Activated CD8-positive, alpha-beta memory T cell treated with anti-CD3 and anti-CD28 coated beads, Interleukin-2, amount 10 ng/mL, durations not matched to agents 7 days and 5 days (primary cell): ENCODE data around the gene ATP9A. TPM values are rescaled to one million over a fixed set of nuclear protein-coding genes. Genes with fewer than 3 reads are reported as not detected.

Experiments
- ATAC-seq: fragments of 150-1000 bp; cut with Tn5 transposase; one replicate; pipeline ENCODE4 v1.10.0; 2021; ENCODE audit warnings: moderate library complexity
- CTCF ChIA-PET: fragments of 350-600 bp; sonication (Branson Sonifier 250); formaldehyde crosslinking; loops from one replicate; lab custom pipeline; 2021; ENCODE audit warnings: antibody characterized with exemption; lab: Charles Lee
- DNase-seq: peaks from one replicate; pipeline ENCODE4 v3.0.0-alpha.2; 2020
- H3K27ac Mint-ChIP-seq: one replicate; pipeline ENCODE4 v1.8.0; 2021; ENCODE audit warnings: mild to moderate bottlenecking, mixed read lengths
- H3K27me3 Mint-ChIP-seq: one replicate; pipeline ENCODE4 v1.8.0; 2021; ENCODE audit warnings: mixed read lengths
- H3K36me3 Mint-ChIP-seq: one replicate; pipeline ENCODE4 v1.8.0; 2021; ENCODE audit warnings: mild to moderate bottlenecking, mixed read lengths
- H3K4me1 Mint-ChIP-seq: one replicate; pipeline ENCODE4 v1.8.0; 2021; ENCODE audit warnings: mixed read lengths
- H3K4me3 Mint-ChIP-seq: one replicate; pipeline ENCODE4 v1.8.0; 2021; ENCODE audit warnings: mild to moderate bottlenecking, moderate library complexity, mixed read lengths
- H3K9me3 Mint-ChIP-seq: one replicate; pipeline ENCODE4 v1.8.0; 2022; ENCODE audit warnings: low read depth, mixed read lengths
- total RNA-seq, 2 experiments: library from RNA; stranded (reverse); gene quantifications; one replicate each; pipeline ENCODE4 v1.2.3, GENCODE V29; 2021

The ATP9A gene
- total RNA-seq, 2 experiments from 2014 or later: 0.38 to 2.4 TPM

GRCh38 chr20:51587145-51587544, 181.0 kb downstream of the ATP9A start:
- DNase-seq: no peak
- CTCF ChIA-PET: no interaction called here
- Mint-ChIP-seq H3K9me3 (no peaks in the 10 kb centered on the region), H3K27me3 (peaks cover 2% of the 10 kb centered on the region), H3K27ac (no peak overlapping the region), H3K4me1 (peaks cover 9% of the 10 kb centered on the region), H3K4me3 (no peak overlapping the region), H3K36me3 (no peaks in the 10 kb centered on the region)
- ATAC-seq: no peak

GRCh38 chr20:51586005-51586440, 182.2 kb downstream of the ATP9A start:
- no peak overlapping the region for H3K4me3 Mint-ChIP-seq
- no peaks in the 10 kb centered on the region for H3K36me3 Mint-ChIP-seq
- peaks cover 9% of the 10 kb centered on the region for H3K4me1 Mint-ChIP-seq
- DNase-seq: no peak
- H3K27me3 Mint-ChIP-seq: peaks cover 10% of the 10 kb centered on the region
- no peak overlapping the region for H3K27ac Mint-ChIP-seq
- CTCF ChIA-PET: interaction anchor here (0.7 to 0.9 kb wide), 2 partner anchors 15 to 215 kb away, joined by 3 read pairs; no protein-coding TSS in a partner anchor
- no peak for ATAC-seq
- H3K9me3 Mint-ChIP-seq: no peaks in the 10 kb centered on the region

GRCh38 chr20:51585148-51585547, 183.0 kb downstream of the ATP9A start:
- no peak for DNase-seq
- ATAC-seq: no peak
- Mint-ChIP-seq H3K27me3 (peaks cover 15% of the 10 kb centered on the region), H3K36me3 (no peaks in the 10 kb centered on the region), H3K27ac (no peak overlapping the region), H3K9me3 (no peaks in the 10 kb centered on the region), H3K4me1 (peaks cover 9% of the 10 kb centered on the region), H3K4me3 (no peak overlapping the region)
- CTCF ChIA-PET: interaction anchor here (0.7 to 1.0 kb wide), 4 partner anchors 10 to 39 kb away, joined by 3 to 4 read pairs (median 3); no protein-coding TSS in a partner anchor

DNA sequence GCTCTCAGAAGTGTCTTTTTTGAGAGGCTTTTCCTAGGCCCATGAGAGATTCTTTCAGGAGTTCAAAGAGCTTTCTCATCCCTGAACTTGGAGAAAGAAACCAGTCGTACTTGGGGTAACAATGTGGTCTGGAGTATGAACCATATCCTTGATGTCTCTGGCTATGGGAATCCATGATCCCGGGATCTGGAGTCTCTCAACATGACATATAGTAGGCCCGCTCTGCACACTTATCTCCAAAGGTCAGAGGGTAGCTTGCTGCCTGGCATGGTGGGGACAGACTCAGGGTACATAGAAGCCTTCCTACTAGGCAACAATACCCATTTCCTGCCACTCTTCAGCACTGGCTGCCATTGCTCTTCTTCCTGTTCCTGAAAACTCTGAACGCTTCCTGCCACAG, 183.5 kb downstream of the ATP9A start:
- Mint-ChIP-seq H3K27me3 (peaks cover 15% of the 10 kb centered on the region), H3K4me3 (no peak overlapping the region), H3K27ac (no peak overlapping the region), H3K4me1 (peaks cover 9% of the 10 kb centered on the region), H3K36me3 (no peaks in the 10 kb centered on the region), H3K9me3 (no peaks in the 10 kb centered on the region)
- ATAC-seq (no peak), DNase-seq (no peak)
- CTCF ChIA-PET: interaction anchor here (0.8 to 1.0 kb wide), 3 partner anchors 10 to 39 kb away, joined by 3 to 4 read pairs (median 3); no protein-coding TSS in a partner anchor

DNA sequence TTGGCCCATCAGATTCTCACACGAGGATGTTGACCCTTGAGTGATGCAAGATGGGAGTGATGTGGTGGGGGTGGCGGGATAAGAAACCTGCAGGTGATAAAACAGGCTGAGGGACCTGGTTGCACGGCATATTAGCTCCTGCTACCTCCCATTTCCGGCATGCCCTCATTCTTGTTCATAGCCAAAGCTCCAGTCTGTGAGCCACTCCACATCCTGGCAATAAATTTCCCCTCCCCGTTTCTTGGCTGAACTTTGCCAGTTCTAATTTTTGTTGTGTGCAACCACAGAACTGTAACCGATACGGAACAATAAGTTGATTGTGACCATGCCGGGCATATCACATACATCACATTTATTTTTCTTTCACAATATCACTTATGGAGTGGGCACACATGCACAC, 184.1 kb downstream of the ATP9A start:
- H3K36me3 Mint-ChIP-seq: no peaks in the 10 kb centered on the region

GRCh38 chr20:51583499-51583898, 184.7 kb downstream of the ATP9A start:
- Mint-ChIP-seq H3K27ac (no peak overlapping the region), H3K4me3 (no peak overlapping the region), H3K4me1 (peaks cover 9% of the 10 kb centered on the region), H3K27me3 (peaks cover 15% of the 10 kb centered on the region), H3K9me3 (no peaks in the 10 kb centered on the region), H3K36me3 (no peaks in the 10 kb centered on the region)
- DNase-seq: no peak
- CTCF ChIA-PET: interaction anchor here (1.1 to 2.0 kb wide), 4 partner anchors 11 to 259 kb away, joined by 3 to 6 read pairs (median 3); no protein-coding TSS in a partner anchor
- ATAC-seq: no peak

More for the DNA sequence above, 184.1 kb downstream of the ATP9A start:
- H3K4me3 Mint-ChIP-seq: no peak overlapping the region
- DNase-seq (no peak), ATAC-seq (no peak)
- no peak overlapping the region for H3K27ac Mint-ChIP-seq
- H3K4me1 Mint-ChIP-seq: peaks cover 9% of the 10 kb centered on the region
- CTCF ChIA-PET: interaction anchor here (0.8 to 2.0 kb wide), 6 partner anchors 11 to 259 kb away, joined by 3 to 6 read pairs (median 3); no protein-coding TSS in a partner anchor
- H3K27me3 Mint-ChIP-seq: peaks cover 15% of the 10 kb centered on the region
- H3K9me3 Mint-ChIP-seq: no peaks in the 10 kb centered on the region

- ATAC-seq (no peak), DNase-seq (no peak)
Observed at GRCh38 chr20:51583073-51583472, 185.1 kb downstream of the ATP9A start.

GRCh38 chr20:51581571-51581970, 186.6 kb downstream of the ATP9A start:
- no peaks in the 10 kb centered on the region for H3K36me3 Mint-ChIP-seq
- peaks cover 9% of the 10 kb centered on the region for H3K4me1 Mint-ChIP-seq
- no peak overlapping the region for H3K27ac Mint-ChIP-seq
- CTCF ChIA-PET: no interaction called here
- ATAC-seq: no peak
- peaks cover 15% of the 10 kb centered on the region for H3K27me3 Mint-ChIP-seq
- no peak for DNase-seq
- H3K9me3 Mint-ChIP-seq: no peaks in the 10 kb centered on the region
- H3K4me3 Mint-ChIP-seq: no peak overlapping the region

More at GRCh38 chr20:51583073-51583472, 185.1 kb downstream of the ATP9A start:
- CTCF ChIA-PET: interaction anchor here (1.1 to 2.0 kb wide), 4 partner anchors 10 to 258 kb away, joined by 3 to 6 read pairs (median 3); no protein-coding TSS in a partner anchor
- peaks cover 9% of the 10 kb centered on the region for H3K4me1 Mint-ChIP-seq
- H3K27me3 Mint-ChIP-seq: peaks cover 15% of the 10 kb centered on the region
- H3K9me3 Mint-ChIP-seq: no peaks in the 10 kb centered on the region
- H3K4me3 Mint-ChIP-seq: no peak overlapping the region
- no peaks in the 10 kb centered on the region for H3K36me3 Mint-ChIP-seq
- H3K27ac Mint-ChIP-seq: no peak overlapping the region

- Mint-ChIP-seq H3K27ac (no peak overlapping the region), H3K36me3 (peaks cover 1% of the 10 kb centered on the region), H3K27me3 (peaks cover 15% of the 10 kb centered on the region), H3K9me3 (no peaks in the 10 kb centered on the region), H3K4me3 (no peak overlapping the region), H3K4me1 (no peaks in the 10 kb centered on the region)
- no peak for ATAC-seq
- no peak for DNase-seq
- CTCF ChIA-PET: no interaction called here
Observed at GRCh38 chr20:51579137-51579536, 189.1 kb downstream of the ATP9A start.

DNA sequence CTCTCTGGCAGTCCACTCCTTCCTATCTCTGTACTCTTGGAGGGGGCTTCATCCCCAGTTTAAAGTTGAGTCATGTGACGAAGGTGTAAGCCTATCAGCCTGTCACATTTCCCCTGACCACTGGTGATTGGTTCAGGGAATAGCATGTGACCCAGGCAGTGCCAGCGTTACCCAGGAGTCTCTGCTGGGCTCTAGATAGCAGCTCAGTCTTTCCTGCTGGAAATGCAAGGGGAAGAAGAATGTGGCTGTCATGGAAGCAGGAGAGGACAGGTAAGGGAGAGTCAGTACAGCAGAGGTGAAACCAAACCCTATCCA, 190.1 kb downstream of the ATP9A start:
- DNase-seq: no peak
- CTCF ChIA-PET: no interaction called here
- Mint-ChIP-seq H3K4me3 (no peak overlapping the region), H3K36me3 (peaks cover 1% of the 10 kb centered on the region), H3K9me3 (no peaks in the 10 kb centered on the region), H3K27ac (no peak overlapping the region), H3K4me1 (no peaks in the 10 kb centered on the region), H3K27me3 (peaks cover 15% of the 10 kb centered on the region)
- no peak for ATAC-seq

DNA sequence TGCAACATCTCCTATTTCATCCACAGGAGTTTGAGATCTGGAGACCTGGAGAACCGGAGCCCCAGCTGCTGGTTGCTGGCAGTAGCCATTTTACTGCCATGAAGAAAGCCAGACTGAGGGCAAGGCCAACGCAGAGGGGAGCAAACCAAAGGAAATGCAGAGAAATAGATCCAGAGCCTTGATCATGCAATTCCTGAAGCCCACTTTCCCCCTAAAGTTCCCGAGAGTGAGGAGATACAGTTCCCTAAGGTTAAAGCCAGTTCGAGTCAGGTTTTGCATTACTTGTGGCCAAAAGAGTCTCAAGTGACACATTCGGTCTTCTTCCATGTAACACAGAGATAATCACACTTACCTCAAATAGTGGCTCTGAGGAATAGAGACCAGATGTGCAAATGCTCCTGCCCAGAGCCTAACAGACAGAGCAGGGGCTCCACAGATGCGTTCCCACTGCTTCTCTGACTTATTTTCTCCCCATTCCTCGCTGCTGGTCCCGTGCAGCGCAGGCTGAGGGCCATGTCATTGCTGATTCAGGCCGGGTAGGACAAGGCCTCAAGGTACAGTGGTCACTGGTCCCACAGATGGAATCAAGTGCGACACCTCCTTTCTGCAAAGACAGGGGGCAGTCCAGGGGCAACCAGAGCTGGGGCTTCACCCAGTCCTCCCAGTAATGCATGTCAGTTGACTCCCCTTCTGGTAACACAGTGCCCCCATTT, 190.6 kb downstream of the ATP9A start:
- no peak for ATAC-seq
- no peaks in the 10 kb centered on the region for H3K9me3 Mint-ChIP-seq
- H3K36me3 Mint-ChIP-seq: peaks cover 1% of the 10 kb centered on the region
- CTCF ChIA-PET: interaction anchor here (1.3 kb wide), 1 partner anchor 23 kb away, joined by 4 read pairs; no protein-coding TSS in a partner anchor
- H3K27me3 Mint-ChIP-seq: peaks cover 15% of the 10 kb centered on the region
- H3K4me1 Mint-ChIP-seq: no peaks in the 10 kb centered on the region
- no peak overlapping the region for H3K4me3 Mint-ChIP-seq
- DNase-seq: no peak
- H3K27ac Mint-ChIP-seq: no peak overlapping the region

DNA sequence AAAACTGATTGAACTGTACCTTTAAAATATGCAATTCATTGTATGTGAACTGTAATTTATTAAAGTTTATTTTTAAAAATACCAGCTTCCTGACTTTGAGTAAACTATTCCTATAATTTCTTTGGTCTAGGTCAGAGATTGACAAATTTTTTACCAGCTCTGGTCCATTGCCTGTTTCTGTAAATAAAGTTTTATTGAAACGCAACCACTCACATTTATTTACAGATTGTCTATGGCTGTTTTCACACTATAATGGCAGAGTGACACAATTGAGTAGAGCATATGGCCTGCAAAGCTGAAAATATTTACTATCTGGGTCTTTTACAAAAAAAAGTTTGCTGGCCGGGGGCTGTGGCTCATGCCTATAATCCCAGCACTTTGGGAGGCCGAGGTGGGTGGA, 192.7 kb downstream of the ATP9A start:
- CTCF ChIA-PET: no interaction called here
- Mint-ChIP-seq H3K4me1 (no peaks in the 10 kb centered on the region), H3K27ac (no peak overlapping the region), H3K27me3 (peaks cover 4% of the 10 kb centered on the region), H3K4me3 (no peak overlapping the region), H3K9me3 (no peaks in the 10 kb centered on the region), H3K36me3 (peaks cover 1% of the 10 kb centered on the region)
- no peak for DNase-seq
- no peak for ATAC-seq

DNA sequence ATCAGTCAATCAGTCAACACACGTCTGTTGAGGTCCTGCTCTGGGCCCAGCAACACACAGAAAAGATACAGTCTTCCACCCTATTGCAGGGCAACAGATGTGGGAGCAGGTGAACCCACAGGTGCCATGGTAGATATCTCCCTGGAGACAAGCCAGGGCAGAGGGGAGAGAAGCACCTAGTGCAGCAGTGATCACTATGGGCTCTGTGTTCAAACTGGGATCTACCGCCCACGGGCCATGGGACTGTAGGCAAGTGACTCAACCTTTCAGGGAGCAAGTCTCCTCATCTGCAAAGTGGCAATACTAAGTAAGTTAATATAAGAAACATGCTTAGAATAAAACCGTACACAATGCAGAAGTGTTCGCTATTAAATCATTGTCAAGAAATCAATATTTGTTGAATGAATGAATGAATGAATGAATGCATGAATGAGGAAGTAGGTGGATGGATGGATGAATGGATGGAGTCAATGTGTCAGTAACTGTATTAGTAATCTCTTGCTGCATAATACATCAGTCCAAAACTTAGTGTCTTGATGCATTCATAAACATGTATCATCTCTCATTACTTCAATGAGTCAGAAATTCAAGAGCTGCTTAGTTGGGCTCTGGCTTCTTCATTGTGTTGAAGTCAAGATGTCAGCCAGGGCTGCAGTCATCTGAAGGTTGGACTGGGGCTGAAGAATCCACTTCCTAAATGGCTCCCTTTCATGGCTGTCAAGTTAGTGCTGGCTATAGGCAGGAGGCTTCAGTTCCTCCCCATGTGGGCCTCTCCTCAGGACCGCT, 193.7 kb downstream of the ATP9A start:
- Mint-ChIP-seq H3K36me3 (peaks cover 1% of the 10 kb centered on the region), H3K4me3 (no peak overlapping the region), H3K9me3 (no peaks in the 10 kb centered on the region), H3K27ac (no peak overlapping the region), H3K27me3 (peaks cover 2% of the 10 kb centered on the region), H3K4me1 (no peaks in the 10 kb centered on the region)
- no peak for DNase-seq
- no peak for ATAC-seq
- CTCF ChIA-PET: no interaction called here
